Naive thymus-derived CD4-positive, alpha-beta T cell (primary cell): ENCODE data around the gene VSTM5. TPM values are rescaled to one million over a fixed set of nuclear protein-coding genes. Genes with fewer than 3 reads are reported as not detected.

Experiments used
- ATAC-seq: fragments of 150-1000 bp; cut with Tn5 transposase; 2 replicates; pipeline ENCODE4 v1.10.0; 2021; ENCODE audit warnings: mild to moderate bottlenecking, moderate library complexity
- CTCF ChIA-PET: fragments of 350-600 bp; sonication (Branson Sonifier 250); formaldehyde crosslinking; loops from one replicate; lab custom pipeline; 2021; ENCODE audit warnings: antibody characterized with exemption; lab: Charles Lee
- POLR2A ChIA-PET: fragments of 350-600 bp; sonication (Branson Sonifier 250); formaldehyde crosslinking; loops from one replicate; lab custom pipeline; 2021; ENCODE audit warnings: antibody characterized with exemption, inconsistent platforms; lab: Charles Lee
- DNase-seq, 9 donors: peaks; one replicate each; pipeline versions ENCODE4 v3.0.0 to v3.0.0-alpha.2; 2020 to 2022; ENCODE audit warnings: mixed read lengths in 1 of 9
- H3K27ac ChIP-seq: one replicate; pipeline ENCODE4 v1.7.0; 2013; ENCODE audit warnings: mild to moderate bottlenecking, low read depth, low read length, moderate library complexity
- H3K27me3 ChIP-seq, 2 donors: one replicate each; pipeline ENCODE4 v1.7.0; 2013; ENCODE audit warnings: low read length in 2 of 2, mild to moderate bottlenecking in 2 of 2, moderate library complexity in 2 of 2; ENCODE audit not compliant: control insufficient read depth in 2 of 2, insufficient read depth in 2 of 2
- H3K36me3 ChIP-seq, 3 experiments: 1 replicate in 2 of 3; 2 replicates in 1 of 3; pipeline ENCODE4 v1.7.0; 2013; ENCODE audit warnings: low read length in 3 of 3, mild to moderate bottlenecking in 3 of 3, moderate library complexity in 1 of 3; ENCODE audit not compliant: insufficient read depth in 3 of 3, control insufficient read depth in 2 of 3
- H3K4me1 ChIP-seq, 2 donors: one replicate each; pipeline ENCODE4 v1.7.0; 2013; ENCODE audit warnings: low read length in 2 of 2, mild to moderate bottlenecking in 2 of 2, moderate library complexity in 1 of 2; ENCODE audit not compliant: control insufficient read depth in 2 of 2, insufficient read depth in 2 of 2
- H3K4me3 ChIP-seq: 2 replicates; pipeline ENCODE4 v1.7.0; 2013; ENCODE audit warnings: mild to moderate bottlenecking, low read length
- H3K9me3 ChIP-seq, 3 experiments: 1 replicate in 2 of 3; 2 replicates in 1 of 3; pipeline ENCODE4 v1.7.0; 2013; ENCODE audit warnings: low read length in 3 of 3; ENCODE audit not compliant: control insufficient read depth in 2 of 3
- H3K27ac Mint-ChIP-seq, 9 donors: one replicate each; pipeline ENCODE4 v1.8.0; 2020 to 2022; ENCODE audit warnings: mixed read lengths in 9 of 9, mild to moderate bottlenecking in 8 of 9, moderate library complexity in 5 of 9, inconsistent platforms in 2 of 9
- H3K27me3 Mint-ChIP-seq, 5 donors: one replicate each; pipeline ENCODE4 v1.8.0; 2021 to 2022; ENCODE audit warnings: mixed read lengths in 5 of 5, mild to moderate bottlenecking in 1 of 5
- H3K36me3 Mint-ChIP-seq, 5 donors: one replicate each; pipeline ENCODE4 v1.8.0; 2020 to 2022; ENCODE audit warnings: mixed read lengths in 5 of 5, mild to moderate bottlenecking in 3 of 5, inconsistent platforms in 1 of 5
- H3K4me1 Mint-ChIP-seq, 7 donors: one replicate each; pipeline ENCODE4 v1.8.0; 2020 to 2022; ENCODE audit warnings: mixed read lengths in 7 of 7, mild to moderate bottlenecking in 3 of 7, inconsistent platforms in 1 of 7
- H3K4me3 Mint-ChIP-seq, 10 donors: one replicate each; pipeline ENCODE4 v1.8.0; 2020 to 2022; ENCODE audit warnings: mild to moderate bottlenecking in 10 of 10, mixed read lengths in 10 of 10, moderate library complexity in 6 of 10, inconsistent platforms in 2 of 10
- H3K9me3 Mint-ChIP-seq, 11 donors: one replicate each; pipeline ENCODE4 v1.8.0; 2020 to 2022; ENCODE audit warnings: mixed read lengths in 11 of 11, mild to moderate bottlenecking in 4 of 11, inconsistent platforms in 1 of 11, moderate library complexity in 1 of 11
- intact Hi-C, 2 donors: fragments of 100-400 bp; cut with micrococcal nuclease; formaldehyde crosslinking; loops; one replicate each; pipeline ENCODE4 v1.15.1; 2023
- polyA plus RNA-seq, 2 donors: library from polyadenylated mRNA; unstranded; fragments of 300-500 nt; fragmentation: Illumina TruSeq; gene quantifications; one replicate each; pipeline ENCODE4 v1.2.3, GENCODE V29; 2021
- total RNA-seq, 6 experiments: library from RNA in 5 of 6; stranded (reverse) in 5 of 6; gene quantifications; 1 replicate in 5 of 6; 2 replicates in 1 of 6; pipeline ENCODE4 v1.2.3 and lab custom pipeline; 2021 to 2026

Gene VSTM5
- total and polyA plus RNA-seq, 7 experiments from 2014 or later: not detected

GRCh38 chr11:93832780-93833179, 17.6 kb downstream of the VSTM5 start:
- Mint-ChIP-seq H3K4me3 (no peak overlapping the region), H3K9me3 (no peaks in the 10 kb centered on the region), H3K36me3 (no peaks in the 10 kb centered on the region), H3K27me3 (peaks cover 0 to 9% (median 4%) of the 10 kb centered on the region in 5 donors), H3K27ac (no peak overlapping the region), H3K4me1 (no peaks in the 10 kb centered on the region)
- ATAC-seq (no peak), DNase-seq (no peak)
- no peaks in the 10 kb centered on the region for H3K27me3 ChIP-seq
- intact Hi-C loops: no loop called here
- H3K27ac ChIP-seq: no peak overlapping the region
- ChIA-PET CTCF (no interaction called here), POLR2A (no interaction called here)
- H3K9me3 ChIP-seq: no peaks in the 10 kb centered on the region
- no peaks in the 10 kb centered on the region for H3K4me1 ChIP-seq
- H3K36me3 ChIP-seq: no peaks in the 10 kb centered on the region
- no peak overlapping the region for H3K4me3 ChIP-seq

- peaks cover 0 to 9% (median 5%) of the 10 kb centered on the region in 5 donors for H3K27me3 Mint-ChIP-seq
- POLR2A ChIA-PET: no interaction called here
Measured at GRCh38 chr11:93831343-93832127, 18.9 kb downstream of the VSTM5 start.

GRCh38 chr11:93829598-93829997, 20.8 kb downstream of the VSTM5 start:
- POLR2A ChIA-PET: no interaction called here
- DNase-seq (no peak), ATAC-seq (no peak)
- H3K4me1 ChIP-seq: no peaks in the 10 kb centered on the region
- H3K4me1 Mint-ChIP-seq: no peaks in the 10 kb centered on the region
- H3K27ac Mint-ChIP-seq: no peak overlapping the region
- no peak overlapping the region for H3K4me3 ChIP-seq
- H3K9me3 ChIP-seq: no peaks in the 10 kb centered on the region
- peaks cover 0 to 9% (median 5%) of the 10 kb centered on the region in 5 donors for H3K27me3 Mint-ChIP-seq
- H3K27me3 ChIP-seq: no peaks in the 10 kb centered on the region
- H3K27ac ChIP-seq: no peak overlapping the region
- H3K4me3 Mint-ChIP-seq: no peak overlapping the region
- H3K36me3 Mint-ChIP-seq: no peaks in the 10 kb centered on the region
- H3K9me3 Mint-ChIP-seq: no peaks in the 10 kb centered on the region
- CTCF ChIA-PET: no interaction called here
- intact Hi-C loops: no loop called here
- H3K36me3 ChIP-seq: no peaks in the 10 kb centered on the region

More at GRCh38 chr11:93831343-93832127, 18.9 kb downstream of the VSTM5 start:
- no peaks in the 10 kb centered on the region for H3K9me3 ChIP-seq
- DNase-seq (no peak), ATAC-seq (no peak)
- Mint-ChIP-seq H3K27ac (no peak overlapping the region), H3K36me3 (no peaks in the 10 kb centered on the region), H3K9me3 (no peaks in the 10 kb centered on the region), H3K4me3 (no peak overlapping the region), H3K4me1 (no peaks in the 10 kb centered on the region)
- no peaks in the 10 kb centered on the region for H3K4me1 ChIP-seq
- H3K36me3 ChIP-seq: no peaks in the 10 kb centered on the region
- no peaks in the 10 kb centered on the region for H3K27me3 ChIP-seq
- H3K4me3 ChIP-seq: no peak overlapping the region
- intact Hi-C loops: no loop called here
- CTCF ChIA-PET: no interaction called here
- H3K27ac ChIP-seq: no peak overlapping the region

- Mint-ChIP-seq H3K27me3 (peaks cover 0 to 9% (median 4%) of the 10 kb centered on the region in 5 donors), H3K36me3 (no peaks in the 10 kb centered on the region), H3K4me3 (no peak overlapping the region), H3K9me3 (no peaks in the 10 kb centered on the region), H3K4me1 (no peaks in the 10 kb centered on the region), H3K27ac (no peak overlapping the region)
- H3K4me1 ChIP-seq: no peaks in the 10 kb centered on the region
- ATAC-seq (no peak), DNase-seq (no peak)
- H3K27me3 ChIP-seq: no peaks in the 10 kb centered on the region
- no peak overlapping the region for H3K27ac ChIP-seq
- no peaks in the 10 kb centered on the region for H3K9me3 ChIP-seq
- CTCF ChIA-PET: no interaction called here
- H3K36me3 ChIP-seq: no peaks in the 10 kb centered on the region
- intact Hi-C loops: no loop called here
- H3K4me3 ChIP-seq: no peak overlapping the region
- POLR2A ChIA-PET: no interaction called here
Measured at GRCh38 chr11:93827363-93827762, 23.1 kb downstream of the VSTM5 start.

- H3K4me1 Mint-ChIP-seq: peaks cover 0 to 4% (median 0%) of the 10 kb centered on the region in 7 donors
- H3K9me3 Mint-ChIP-seq: peaks cover 0 to 4% (median 0%) of the 10 kb centered on the region in 11 donors
- H3K27ac Mint-ChIP-seq: no peak overlapping the region
- CTCF ChIA-PET: no interaction called here
- no peaks in the 10 kb centered on the region for H3K4me1 ChIP-seq
- no peaks in the 10 kb centered on the region for H3K9me3 ChIP-seq
- H3K27me3 Mint-ChIP-seq: peaks cover 0 to 5% (median 0%) of the 10 kb centered on the region in 5 donors
- no peak for ATAC-seq
- H3K4me3 Mint-ChIP-seq: no peak overlapping the region
- peaks cover 0 to 6% (median 3%) of the 10 kb centered on the region in 5 donors for H3K36me3 Mint-ChIP-seq
- DNase-seq: no peak
- H3K36me3 ChIP-seq: no peaks in the 10 kb centered on the region
- H3K27me3 ChIP-seq: no peaks in the 10 kb centered on the region
- POLR2A ChIA-PET: no interaction called here
- no peak overlapping the region for H3K27ac ChIP-seq
- intact Hi-C loops: no loop called here
- no peak overlapping the region for H3K4me3 ChIP-seq
Measured at GRCh38 chr11:93823210-93823609, 27.2 kb downstream of the VSTM5 start.

GRCh38 chr11:93822359-93822758, 28.1 kb downstream of the VSTM5 start:
- Mint-ChIP-seq H3K27me3 (peaks cover 0 to 5% (median 0%) of the 10 kb centered on the region in 5 donors), H3K4me1 (peaks cover 0 to 4% (median 0%) of the 10 kb centered on the region in 7 donors), H3K27ac (no peak overlapping the region), H3K9me3 (peaks cover 0 to 4% (median 0%) of the 10 kb centered on the region in 11 donors), H3K36me3 (peaks cover 0 to 8% (median 6%) of the 10 kb centered on the region in 5 donors), H3K4me3 (no peak overlapping the region)
- H3K27me3 ChIP-seq: no peaks in the 10 kb centered on the region
- H3K4me3 ChIP-seq: no peak overlapping the region
- ATAC-seq (no peak), DNase-seq (no peak)
- CTCF ChIA-PET: no interaction called here
- H3K4me1 ChIP-seq: no peaks in the 10 kb centered on the region
- no peak overlapping the region for H3K27ac ChIP-seq
- intact Hi-C loops: no loop called here
- no peaks in the 10 kb centered on the region for H3K9me3 ChIP-seq
- H3K36me3 ChIP-seq: no peaks in the 10 kb centered on the region
- POLR2A ChIA-PET: no interaction called here

GRCh38 chr11:93821617-93822016, 28.8 kb downstream of the VSTM5 start:
- H3K27ac ChIP-seq: no peak overlapping the region
- peaks cover 0 to 4% (median 0%) of the 10 kb centered on the region in 7 donors for H3K4me1 Mint-ChIP-seq
- no peaks in the 10 kb centered on the region for H3K36me3 ChIP-seq
- H3K9me3 Mint-ChIP-seq: peaks cover 0 to 4% (median 0%) of the 10 kb centered on the region in 11 donors
- no peak overlapping the region for H3K4me3 ChIP-seq
- H3K4me3 Mint-ChIP-seq: no peak overlapping the region
- DNase-seq (no peak), ATAC-seq (no peak)
- H3K36me3 Mint-ChIP-seq: peaks cover 0 to 8% (median 6%) of the 10 kb centered on the region in 5 donors
- no peaks in the 10 kb centered on the region for H3K4me1 ChIP-seq
- H3K27ac Mint-ChIP-seq: no peak overlapping the region
- ChIA-PET CTCF (no interaction called here), POLR2A (no interaction called here)
- H3K27me3 ChIP-seq: no peaks in the 10 kb centered on the region
- H3K9me3 ChIP-seq: no peaks in the 10 kb centered on the region
- H3K27me3 Mint-ChIP-seq: peaks cover 0 to 4% (median 0%) of the 10 kb centered on the region in 5 donors
- intact Hi-C loops: no loop called here
